GM21529 (cell line): Measurements from ENCODE around the gene GPR171.
A peak's percentile ranks its signal among the peaks of the same experiment; 100 is the strongest.

ENCODE experiments used
- ATAC-seq: cut with Tn5 transposase; IDR thresholded peaks from one replicate; pipeline ENCODE4 v1.9.1; 2021; ENCODE audit not compliant: unreplicated experiment

GPR171 gene

GRCh38 chr3:151214459-151214858, 11.4 kb upstream of the GPR171 start:
- ATAC-seq, result no peak

- no peak for ATAC-seq
These were observed 10.9 kb upstream of the GPR171 start for GRCh38 chr3:151213881-151214280.

- ATAC-seq, result no peak
These were observed 10.1 kb upstream of the GPR171 start for GRCh38 chr3:151213151-151213550.

GRCh38 chr3:151210676-151211381, 7.8 kb upstream of the GPR171 start:
- ATAC-seq, result peak; percentile 59

GRCh38 chr3:151209654-151210053, 6.6 kb upstream of the GPR171 start:
- ATAC-seq, result no peak

- ATAC-seq, result no peak
These were observed 3.2 kb upstream of the GPR171 start for GRCh38 chr3:151206201-151206600.

GRCh38 chr3:151205482-151205881, 2.5 kb upstream of the GPR171 start:
- ATAC-seq, result no peak

- ATAC-seq, result no peak
These were observed 1.8 kb upstream of the GPR171 start for GRCh38 chr3:151204530-151205402.

- ATAC-seq, result no peak
These were observed 1.8 kb downstream of the GPR171 start for GRCh38 chr3:151201051-151201730.

GRCh38 chr3:151200586-151200985, 2.4 kb downstream of the GPR171 start:
- no peak for ATAC-seq

- no peak for ATAC-seq
These were observed 3.2 kb downstream of the GPR171 start for GRCh38 chr3:151199554-151200438.

GRCh38 chr3:151198849-151199248, 4.2 kb downstream of the GPR171 start:
- no peak for ATAC-seq

- no peak for ATAC-seq
These were observed 4.8 kb downstream of the GPR171 start for GRCh38 chr3:151197981-151198767.

- ATAC-seq, result no peak
These were observed 5.8 kb downstream of the GPR171 start for GRCh38 chr3:151197228-151197627.

- ATAC-seq, result no peak
These were observed 6.6 kb downstream of the GPR171 start for GRCh38 chr3:151196434-151196833.

- no peak for ATAC-seq
These were observed 7.2 kb downstream of the GPR171 start for GRCh38 chr3:151195826-151196225.

- ATAC-seq, result no peak
These were observed 10.5 kb downstream of the GPR171 start for GRCh38 chr3:151192545-151192944.

- no peak for ATAC-seq
These were observed 11.9 kb downstream of the GPR171 start for GRCh38 chr3:151191095-151191494.

- no peak for ATAC-seq
These were observed 19.7 kb downstream of the GPR171 start for GRCh38 chr3:151183265-151183671.
